HG03439 (cell line): ENCODE data around the gene OGA.
A peak's percentile ranks its signal among the peaks of the same experiment; 100 is the strongest.

ENCODE experiments used
- ATAC-seq: cut with Tn5 transposase; IDR thresholded peaks from one replicate; pipeline ENCODE4 v1.9.1; 2021; ENCODE audit warnings: mild to moderate bottlenecking, moderate library complexity; ENCODE audit not compliant: unreplicated experiment

The OGA gene

DNA sequence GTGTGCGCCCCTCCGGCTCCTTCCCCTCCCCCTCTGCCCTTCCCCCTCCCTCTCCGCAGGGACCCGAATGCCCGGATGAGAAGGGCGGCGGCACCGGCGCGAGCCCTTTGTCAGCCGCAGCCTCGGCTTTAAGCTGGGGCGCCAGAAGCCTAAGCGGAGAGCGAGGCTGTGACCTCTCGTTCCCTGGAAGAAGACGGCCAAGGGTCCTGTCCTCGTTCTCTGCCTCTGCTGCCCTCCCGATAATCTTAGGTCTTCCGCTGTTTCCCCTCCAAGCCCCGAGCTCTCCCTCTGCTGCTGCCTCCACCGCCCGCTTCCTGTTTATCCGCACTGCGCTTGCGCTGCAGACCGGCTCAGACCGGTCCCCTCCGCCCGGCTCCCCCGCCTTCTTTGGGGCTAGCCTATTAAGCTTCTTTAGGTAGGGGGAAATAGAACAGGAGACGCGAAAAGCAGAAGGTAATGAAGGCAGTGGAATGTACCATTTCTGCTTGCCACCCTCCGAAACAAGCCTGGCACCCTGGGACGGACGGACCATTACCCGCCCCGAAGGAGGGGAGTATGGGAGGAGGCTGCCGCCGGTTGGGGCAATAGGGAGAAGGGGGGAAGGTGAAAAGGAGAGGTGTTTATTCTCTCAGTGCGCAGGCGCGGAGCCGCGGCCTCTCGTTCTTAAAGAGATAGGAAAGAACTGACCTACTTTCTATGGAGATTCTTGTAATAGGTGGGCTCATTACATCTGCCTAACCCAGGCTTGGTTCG lies at the start of gene OGA:
Gene OGA (minus strand): TSS at position 326 of the 753 bp plus-strand sequence. CDS start 422 bp downstream, outside the sequence.
- ATAC-seq: peak; percentile 90

DNA sequence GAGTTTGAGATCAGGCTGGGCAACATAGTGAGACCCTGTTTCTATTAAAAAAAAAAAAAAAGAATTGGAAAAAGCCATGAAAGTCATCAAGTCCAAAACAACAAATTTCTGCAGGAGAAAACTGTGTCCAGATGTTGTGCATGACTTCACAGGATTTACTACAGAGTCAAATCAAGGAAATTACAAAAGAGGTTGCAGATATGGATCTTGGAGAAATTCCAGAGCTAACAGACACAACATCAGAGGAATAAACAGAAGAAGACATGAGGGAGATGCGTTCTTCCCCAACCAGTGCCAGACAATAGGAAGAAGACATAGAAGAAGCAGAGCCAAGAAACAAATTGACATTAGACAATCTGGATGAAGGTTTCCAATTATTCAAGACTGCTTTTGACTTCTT lies 49.7 kb upstream of the OGA start:
- ATAC-seq: no peak

DNA sequence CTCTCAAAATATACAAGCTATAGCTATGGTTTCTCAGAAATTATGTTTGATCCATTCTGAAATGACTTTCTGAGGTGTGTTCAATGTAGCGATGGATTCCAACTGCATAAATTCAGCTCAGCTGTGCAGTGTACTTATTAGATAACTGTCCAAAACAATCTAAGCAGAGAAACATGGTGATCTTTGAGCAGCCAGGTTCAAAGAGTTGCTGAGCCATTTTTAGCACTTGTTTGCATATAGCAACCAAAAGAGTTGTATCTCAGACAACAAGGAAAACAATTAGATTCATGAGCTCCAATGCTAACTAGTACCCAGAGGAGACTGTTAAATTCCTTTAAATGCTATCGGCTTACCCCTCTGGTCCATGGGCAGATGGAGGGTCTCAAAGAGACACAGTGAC lies 41.3 kb upstream of the OGA start:
- no peak for ATAC-seq

DNA sequence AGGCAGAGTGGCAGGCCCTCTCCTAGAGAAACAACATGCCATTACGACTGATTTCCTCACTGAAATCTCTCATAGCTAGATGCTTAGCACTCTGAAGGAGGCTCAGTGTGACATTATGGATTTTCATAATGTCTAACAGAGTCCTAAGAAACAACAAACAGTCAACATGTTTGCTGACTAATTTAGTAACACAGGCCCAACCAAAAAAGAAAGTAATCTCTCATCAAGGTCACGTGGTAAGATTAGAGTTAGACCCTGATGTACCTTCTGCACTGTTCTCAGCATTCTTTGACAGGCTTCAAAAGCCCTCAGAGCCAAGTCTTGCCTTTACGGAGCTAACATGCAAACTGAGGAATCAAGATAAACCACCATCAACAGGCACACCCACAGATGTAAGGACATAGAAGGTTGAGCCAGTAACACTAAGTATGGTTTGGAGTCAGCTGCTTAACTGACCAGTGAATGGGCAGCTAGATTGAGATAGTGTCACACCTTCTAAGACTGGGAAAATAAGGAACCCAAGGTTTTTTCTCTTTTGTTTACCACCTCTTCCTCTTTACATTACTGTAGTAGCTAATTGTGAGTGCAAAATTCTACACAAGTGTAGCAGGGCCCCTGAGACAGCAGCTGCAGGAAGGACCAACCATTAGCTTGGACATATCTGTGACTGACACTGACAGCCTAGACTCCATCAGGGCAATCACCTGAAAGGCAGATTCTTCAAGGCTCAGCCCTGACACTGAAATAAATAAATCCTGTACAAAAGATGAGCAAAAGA lies 40.7 kb upstream of the OGA start:
- peak; percentile 71 for ATAC-seq

GRCh38 chr10:101857802-101858476 lies 39.7 kb upstream of the OGA start:
- ATAC-seq: no peak

DNA sequence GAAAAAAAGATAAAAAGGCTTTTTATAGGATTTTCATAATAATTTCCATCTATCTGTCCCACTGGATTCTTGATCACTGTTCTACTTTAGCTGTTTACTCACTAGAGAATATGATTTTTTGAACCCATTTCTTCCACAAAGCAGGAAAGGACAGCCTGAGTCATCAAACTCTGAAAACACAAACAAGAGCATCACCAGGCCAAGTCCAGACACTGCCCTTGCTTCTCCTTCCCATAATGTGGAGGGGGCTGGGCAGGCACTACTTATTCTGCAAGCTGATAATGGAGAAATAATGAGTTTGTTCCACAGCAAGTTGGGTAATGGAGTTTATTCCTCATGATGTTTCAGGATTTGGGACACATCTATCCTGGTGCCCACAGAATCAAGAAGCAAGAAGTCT lies 38.4 kb upstream of the OGA start:
- ATAC-seq: no peak

- no peak for ATAC-seq
Measured at GRCh38 chr10:101851411-101852116, 33.3 kb upstream of the OGA start.

DNA sequence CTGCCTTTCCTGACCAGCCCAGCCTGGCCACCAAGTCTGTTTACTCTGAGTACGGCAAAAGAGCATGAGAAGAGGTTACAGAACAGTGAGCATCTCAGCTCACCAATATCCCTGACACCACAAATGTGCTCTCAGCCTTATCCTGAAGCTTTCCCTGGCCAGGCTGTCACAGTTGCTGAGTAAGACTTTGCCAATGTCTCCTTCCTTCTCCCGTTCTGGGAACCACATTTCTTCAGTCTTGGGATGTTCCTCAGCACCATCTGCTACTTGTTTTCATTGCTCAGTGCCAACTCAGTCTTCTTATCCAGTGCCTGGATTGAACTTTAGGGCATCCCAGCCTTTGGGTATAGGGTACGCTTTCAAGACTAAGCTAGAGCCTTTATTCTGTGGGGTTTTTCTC lies 32.5 kb upstream of the OGA start:
- ATAC-seq: no peak

DNA sequence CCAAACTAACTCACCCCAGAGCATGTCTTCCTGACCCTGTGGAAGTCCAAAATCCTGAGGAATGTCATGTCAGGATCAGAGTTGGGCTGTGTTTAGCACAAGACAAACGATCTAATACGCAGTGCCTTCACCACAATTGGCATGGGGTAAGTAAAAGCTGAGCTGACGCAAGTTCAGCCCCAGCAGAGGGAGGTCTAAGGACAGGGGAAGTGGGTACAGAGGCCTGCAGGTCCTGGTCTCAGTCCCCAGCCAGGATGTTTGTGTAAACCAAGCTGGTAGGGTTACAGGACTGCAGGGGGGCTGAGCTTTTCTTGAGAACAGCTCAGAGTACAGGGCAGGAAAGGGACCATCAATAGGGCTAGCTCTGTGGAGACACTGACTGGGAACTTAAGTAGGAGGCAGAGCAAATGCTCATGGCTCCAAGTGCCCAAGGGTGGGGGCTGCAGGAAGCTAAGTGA lies 30.7 kb upstream of the OGA start:
- no peak for ATAC-seq

- ATAC-seq: no peak
Measured at GRCh38 chr10:101848408-101848807, 30.2 kb upstream of the OGA start.

GRCh38 chr10:101845893-101846292 lies 27.6 kb upstream of the OGA start:
- no peak for ATAC-seq

- peak; percentile 39 for ATAC-seq
Measured at GRCh38 chr10:101843032-101844021, 25.1 kb upstream of the OGA start, which contains the start of gene KCNIP2. Gene KCNIP2, minus strand, starts transcription at chr10:101843800. Its CDS starts 232 bp downstream, at chr10:101843568.

GRCh38 chr10:101841826-101842225 lies 23.6 kb upstream of the OGA start:
- no peak for ATAC-seq

GRCh38 chr10:101840741-101841453 lies 22.7 kb upstream of the OGA start:
- peak; percentile 37 for ATAC-seq

DNA sequence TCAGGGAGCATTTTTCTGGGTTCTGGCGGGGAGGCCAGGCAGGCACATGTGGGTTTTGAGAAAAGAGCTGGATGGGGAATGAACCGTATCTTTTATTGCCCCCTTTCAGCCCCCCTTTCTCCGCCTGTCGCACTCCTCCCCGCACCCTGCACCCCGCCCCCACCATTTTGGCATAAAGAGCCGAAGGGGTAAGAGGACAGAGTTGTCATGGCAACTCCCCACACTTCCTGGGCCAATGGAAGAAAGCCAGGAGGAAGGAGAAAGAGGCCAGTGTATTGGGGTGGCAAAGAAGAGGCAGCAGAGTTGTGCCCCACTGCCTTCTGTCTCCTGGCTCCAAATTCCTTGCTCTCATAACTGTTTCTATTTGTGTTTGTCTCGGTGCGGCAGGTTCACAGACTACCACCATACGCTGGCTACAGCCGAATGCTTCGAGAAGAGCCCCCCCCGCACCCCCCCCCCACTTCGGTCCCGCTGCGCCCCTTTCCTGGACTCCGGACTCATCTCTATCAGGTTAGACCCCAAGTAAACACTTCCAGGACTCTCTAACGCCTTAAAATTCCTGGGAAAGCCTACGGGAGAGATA lies 21.9 kb upstream of the OGA start:
- no peak for ATAC-seq

GRCh38 chr10:101839416-101840063 lies 21.3 kb upstream of the OGA start:
- no peak for ATAC-seq

DNA sequence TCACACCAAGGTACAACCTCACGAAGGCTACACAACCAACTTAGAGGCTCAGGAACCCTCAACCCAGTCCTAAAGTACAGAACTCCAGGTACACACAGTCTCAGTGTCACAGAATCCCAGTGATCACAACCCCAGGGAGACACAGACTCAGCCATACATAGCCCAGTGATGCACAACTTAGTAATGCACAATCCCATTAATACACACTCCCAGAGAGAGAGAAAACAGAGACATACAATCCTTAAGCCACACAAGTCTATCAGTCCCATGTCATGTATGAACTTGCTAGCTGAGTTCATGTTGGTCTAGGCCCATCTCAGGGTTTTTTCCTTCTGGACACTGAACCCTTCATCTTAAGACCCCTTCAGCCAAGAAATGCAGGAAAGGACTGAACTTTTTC lies 20.8 kb upstream of the OGA start:
- no peak for ATAC-seq

DNA sequence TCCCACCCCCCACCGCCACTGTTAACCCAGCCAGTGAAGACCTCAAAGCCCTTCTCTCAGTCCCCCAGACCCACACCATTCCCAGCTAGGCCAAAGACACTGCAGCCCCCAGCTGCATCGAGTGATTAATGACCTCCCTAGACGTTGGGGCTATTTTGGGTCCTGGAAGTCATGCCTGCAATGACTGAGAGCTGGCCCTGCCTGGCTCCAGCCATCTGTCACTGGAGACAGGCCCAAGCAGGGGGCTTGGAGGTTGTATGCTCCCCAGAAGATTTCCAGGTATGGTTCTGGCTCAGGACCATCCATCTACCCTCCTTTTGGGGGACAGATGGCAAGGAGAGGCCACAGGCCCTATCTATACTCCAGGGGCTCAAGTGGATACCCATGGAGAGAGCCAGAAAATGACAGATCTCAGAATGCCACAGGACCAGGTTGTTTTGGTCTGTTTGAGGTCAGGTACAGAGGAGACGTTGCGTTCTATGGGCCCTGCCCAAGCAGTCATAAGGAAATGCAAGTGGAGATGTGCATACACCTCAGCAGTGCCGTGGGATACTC lies 20.2 kb upstream of the OGA start:
- ATAC-seq: no peak
